GM19395 (cell line): ENCODE results near the gene GBF1.
A peak's percentile ranks its signal among the peaks of the same experiment; 100 is the strongest.
"Not testable (repeated sequence)": the region's sequence is repeated elsewhere in the genome, so short reads cannot be mapped to it uniquely, and the experiment has no call there.

Experiments
- ATAC-seq: cut with Tn5 transposase; IDR thresholded peaks from one replicate; pipeline ENCODE4 v1.9.1; 2021; ENCODE audit warnings: mild to moderate bottlenecking, moderate library complexity; ENCODE audit not compliant: unreplicated experiment

GBF1 gene, protein sequence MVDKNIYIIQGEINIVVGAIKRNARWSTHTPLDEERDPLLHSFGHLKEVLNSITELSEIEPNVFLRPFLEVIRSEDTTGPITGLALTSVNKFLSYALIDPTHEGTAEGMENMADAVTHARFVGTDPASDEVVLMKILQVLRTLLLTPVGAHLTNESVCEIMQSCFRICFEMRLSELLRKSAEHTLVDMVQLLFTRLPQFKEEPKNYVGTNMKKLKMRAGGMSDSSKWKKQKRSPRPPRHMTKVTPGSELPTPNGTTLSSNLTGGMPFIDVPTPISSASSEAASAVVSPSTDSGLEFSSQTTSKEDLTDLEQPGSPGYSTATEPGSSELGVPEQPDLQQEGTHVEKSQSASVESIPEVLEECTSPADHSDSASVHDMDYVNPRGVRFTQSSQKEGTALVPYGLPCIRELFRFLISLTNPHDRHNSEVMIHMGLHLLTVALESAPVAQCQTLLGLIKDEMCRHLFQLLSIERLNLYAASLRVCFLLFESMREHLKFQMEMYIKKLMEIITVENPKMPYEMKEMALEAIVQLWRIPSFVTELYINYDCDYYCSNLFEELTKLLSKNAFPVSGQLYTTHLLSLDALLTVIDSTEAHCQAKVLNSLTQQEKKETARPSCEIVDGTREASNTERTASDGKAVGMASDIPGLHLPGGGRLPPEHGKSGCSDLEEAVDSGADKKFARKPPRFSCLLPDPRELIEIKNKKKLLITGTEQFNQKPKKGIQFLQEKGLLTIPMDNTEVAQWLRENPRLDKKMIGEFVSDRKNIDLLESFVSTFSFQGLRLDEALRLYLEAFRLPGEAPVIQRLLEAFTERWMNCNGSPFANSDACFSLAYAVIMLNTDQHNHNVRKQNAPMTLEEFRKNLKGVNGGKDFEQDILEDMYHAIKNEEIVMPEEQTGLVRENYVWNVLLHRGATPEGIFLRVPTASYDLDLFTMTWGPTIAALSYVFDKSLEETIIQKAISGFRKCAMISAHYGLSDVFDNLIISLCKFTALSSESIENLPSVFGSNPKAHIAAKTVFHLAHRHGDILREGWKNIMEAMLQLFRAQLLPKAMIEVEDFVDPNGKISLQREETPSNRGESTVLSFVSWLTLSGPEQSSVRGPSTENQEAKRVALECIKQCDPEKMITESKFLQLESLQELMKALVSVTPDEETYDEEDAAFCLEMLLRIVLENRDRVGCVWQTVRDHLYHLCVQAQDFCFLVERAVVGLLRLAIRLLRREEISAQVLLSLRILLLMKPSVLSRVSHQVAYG (N-terminal part only)

DNA sequence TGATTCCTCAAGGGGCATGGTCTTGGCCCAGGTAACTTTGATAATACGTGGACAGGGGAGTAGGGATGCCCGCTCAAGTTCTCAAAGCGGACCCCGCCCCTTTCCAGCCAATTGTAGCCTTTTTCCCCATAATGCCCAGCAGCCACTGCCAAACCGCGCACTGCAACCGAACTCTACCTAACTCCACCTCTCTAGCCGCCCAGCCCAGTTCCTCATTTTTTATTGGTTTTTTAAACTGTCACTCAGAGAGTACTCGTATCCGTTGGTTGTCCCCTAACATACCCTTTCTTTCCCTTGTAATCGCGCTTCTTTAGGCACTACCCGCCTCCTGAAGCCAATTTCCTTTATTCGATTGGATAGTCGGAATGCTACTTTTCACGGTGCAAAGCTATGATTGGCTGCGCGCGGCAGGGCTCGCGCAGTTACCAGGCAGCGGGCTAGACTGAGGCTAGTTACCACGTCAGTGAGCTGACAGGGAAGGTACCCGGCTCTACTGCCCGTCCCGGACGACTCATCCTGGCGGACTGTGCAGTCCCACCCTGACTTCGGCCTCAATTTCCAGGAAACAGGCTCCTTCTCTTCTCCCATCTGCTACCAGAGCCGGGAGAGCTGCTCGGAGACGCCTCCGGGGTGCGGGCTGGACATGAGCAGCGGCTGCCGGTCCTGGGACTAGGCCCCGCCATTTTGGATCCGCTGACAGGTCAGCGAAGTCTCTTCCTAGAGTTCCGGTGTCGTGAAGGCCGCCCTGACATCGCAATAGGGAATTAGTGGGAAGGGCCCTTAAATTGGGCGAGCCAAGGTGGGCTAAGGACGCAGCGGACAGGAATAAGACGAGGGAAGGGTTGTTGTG, at the start of gene GBF1:
Gene GBF1 (plus strand): TSS at position 451 of the 850 bp plus-strand sequence. CDS start 13,407 bp downstream, outside the sequence.
- ATAC-seq, result peak; percentile 94

DNA sequence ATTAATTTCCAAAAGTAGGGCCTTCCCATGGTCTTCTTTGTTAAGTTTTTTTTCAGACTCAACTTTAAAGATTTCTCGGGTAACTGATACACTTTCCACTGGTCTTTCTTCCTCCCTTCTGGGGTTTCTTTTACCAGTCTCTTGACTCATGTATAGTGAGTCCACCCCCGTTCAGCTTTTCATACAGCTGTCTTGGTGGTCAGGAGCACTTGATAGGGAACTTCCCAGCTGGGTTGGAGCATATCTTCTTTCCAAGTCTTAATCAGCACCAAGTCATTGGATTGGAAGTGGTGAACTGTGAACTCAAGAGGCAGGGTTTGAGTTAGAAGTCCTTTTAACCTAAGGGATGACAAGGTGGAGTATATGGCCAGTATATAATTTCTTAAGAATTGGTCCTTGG, 48.4 kb upstream of the GBF1 start:
- no peak for ATAC-seq

DNA sequence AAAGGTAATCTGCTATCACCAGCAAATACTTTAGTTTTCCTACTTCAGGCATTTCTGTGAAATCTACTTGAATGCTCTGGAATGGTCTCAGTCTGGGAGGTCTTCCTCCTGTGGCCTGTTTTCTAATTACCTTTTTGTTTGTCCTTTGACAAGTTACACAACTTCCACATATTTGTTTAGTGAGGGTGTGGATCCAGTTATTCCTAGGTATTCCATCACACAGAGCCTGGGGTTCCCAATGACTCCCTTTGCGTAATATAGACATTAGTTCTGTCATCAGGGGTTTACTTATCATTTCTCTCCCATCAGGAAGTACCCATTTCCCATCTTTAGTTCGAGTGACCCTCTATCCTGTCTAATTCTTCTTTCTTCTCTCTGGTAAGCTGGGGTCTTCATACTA, 47.3 kb upstream of the GBF1 start:
- no peak for ATAC-seq

DNA sequence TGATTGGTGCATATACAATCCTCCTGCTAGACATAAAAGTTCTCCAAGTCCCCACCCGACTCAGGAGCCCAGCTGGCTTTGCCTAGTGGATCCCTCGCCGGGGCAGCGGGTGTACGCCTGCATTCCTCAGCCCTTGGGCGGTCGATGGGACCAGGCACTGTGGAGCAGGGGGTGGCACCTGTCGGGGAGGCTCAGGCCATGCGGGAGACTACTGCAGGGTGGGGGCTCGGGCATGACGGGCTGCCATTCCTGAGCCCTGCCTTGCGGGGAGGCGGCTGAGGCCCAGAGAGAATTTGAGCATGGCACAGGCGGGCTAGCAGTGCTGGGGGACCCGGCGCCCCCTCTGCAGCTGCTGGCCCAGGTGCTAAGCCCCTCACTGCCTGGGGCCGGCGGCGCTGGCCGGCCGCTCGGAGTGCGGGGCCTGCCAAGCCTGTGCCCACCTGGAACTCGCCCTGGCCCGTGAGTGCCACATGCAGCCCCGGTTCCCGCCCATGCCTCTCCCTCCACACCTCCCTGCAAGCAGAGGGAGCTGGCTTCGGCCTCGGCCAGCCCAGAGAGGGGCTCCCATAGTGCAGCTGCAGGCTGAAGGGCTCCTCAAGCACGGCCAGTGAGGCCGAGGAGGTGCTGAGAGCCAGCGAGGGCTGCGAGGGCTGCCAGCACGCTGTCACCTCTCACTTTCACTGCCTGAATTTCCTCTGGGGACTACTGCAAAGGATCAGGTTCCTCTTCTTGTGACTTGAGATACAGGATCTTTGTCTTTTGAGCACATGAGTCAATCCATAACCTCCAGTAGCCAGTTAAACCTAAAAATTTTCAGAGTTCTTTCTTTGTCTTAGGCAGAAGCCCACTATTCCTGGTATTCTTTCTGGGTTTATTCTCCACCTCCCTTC, 44.3 kb upstream of the GBF1 start:
- ATAC-seq, result no peak

DNA sequence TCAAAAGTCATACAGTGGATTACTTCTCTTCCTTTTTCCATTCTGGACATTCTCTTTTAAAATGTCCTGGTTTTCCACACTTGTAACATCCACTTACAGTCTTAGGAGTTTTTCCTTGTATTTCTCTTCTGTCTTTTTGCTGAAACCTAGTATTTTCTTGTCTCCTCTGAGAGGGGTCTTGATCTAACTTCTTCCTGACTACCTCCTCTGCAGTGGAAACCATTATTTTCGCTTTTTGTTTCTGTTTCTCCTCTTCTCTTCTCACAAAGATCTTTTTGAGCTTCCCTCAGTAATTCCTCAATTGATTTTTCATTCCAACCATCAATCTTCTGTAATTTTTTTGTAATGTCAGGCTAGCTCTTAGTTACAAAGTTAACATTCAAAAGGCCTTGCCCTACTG, 42.9 kb upstream of the GBF1 start:
- ATAC-seq, result no peak

DNA sequence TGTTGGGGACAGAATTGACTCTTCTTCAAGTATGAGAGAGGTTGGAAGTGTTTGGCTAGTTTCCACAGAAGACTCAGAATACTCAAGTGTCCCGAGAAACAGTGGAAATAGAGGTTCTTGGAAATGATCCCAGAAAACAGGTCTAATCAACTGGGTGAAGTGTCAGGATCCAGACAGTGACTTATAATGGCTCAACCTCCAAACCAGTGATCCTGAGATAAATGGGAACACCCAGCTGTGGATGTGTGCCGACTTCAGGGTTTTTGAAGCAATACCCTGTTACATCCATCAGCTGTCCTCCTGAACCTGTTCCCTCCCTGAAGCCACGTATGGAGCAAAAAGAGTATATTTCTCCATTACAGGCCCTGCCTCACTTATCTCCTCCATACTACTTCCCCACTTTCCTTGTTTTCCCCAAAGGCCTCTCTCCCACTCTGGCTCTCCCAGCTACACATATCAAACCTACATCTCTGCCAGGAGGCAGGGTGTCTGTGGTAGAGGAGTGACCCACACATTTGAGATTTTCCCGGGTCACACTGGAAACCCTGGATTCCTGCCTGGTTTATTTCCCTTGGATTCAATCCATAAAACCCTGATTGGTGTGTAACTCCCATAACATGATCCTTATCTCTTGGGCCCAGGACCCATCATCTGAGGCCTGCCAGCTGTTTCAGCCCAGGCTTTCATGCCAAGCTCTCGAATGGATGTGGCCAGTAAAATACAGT, 36.9 kb upstream of the GBF1 start:
- no peak for ATAC-seq

DNA sequence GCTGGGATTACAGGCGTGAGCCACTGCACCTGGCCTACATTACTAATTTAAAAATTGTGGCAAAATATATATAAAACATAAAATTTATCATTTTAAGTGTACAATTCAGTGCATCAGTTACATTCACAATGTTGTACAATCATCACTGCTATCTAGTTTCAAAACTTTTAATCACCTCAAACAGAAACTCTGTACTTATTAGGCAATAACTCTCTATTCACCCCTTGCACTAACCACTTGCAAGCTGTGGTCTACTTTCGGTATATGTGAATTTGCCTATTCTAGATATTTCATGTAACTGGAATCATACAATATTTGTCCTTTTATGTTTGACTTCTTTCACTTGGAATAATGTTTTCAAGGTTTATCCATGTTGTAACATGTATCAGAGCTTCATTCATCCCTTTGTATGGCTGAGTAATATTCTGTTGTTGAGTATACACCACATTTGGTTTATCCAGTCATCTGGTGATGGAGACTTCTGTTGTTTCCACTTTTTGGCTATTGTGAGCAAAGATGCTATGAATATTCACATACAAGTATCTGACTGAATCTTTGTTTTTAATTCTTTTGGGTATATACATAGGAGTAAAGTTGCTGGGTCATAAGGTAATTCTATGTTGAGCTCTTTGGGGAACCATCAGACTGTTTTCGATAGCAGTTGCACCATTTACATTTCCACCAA, 33.6 kb upstream of the GBF1 start:
- ATAC-seq, result no peak

DNA sequence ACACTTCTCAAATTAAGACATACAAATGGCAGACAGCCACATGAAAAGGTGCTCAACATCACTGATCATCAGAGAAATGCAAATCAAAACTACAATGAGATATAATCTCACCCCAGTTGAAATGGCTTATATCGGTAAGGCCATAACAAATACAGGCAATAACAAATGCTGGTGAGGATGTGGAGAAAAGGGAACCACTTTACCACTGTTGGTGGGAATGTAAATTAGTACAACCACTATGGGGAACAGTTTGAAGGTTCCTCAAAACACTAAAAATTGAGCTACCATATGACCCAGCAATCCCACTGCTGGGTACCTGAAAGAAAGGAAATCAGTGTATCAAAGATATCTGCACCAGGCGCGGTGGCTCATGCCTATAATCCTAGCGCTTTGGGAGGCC, 31.7 kb upstream of the GBF1 start:
- ATAC-seq, result not testable (repeated sequence)

DNA sequence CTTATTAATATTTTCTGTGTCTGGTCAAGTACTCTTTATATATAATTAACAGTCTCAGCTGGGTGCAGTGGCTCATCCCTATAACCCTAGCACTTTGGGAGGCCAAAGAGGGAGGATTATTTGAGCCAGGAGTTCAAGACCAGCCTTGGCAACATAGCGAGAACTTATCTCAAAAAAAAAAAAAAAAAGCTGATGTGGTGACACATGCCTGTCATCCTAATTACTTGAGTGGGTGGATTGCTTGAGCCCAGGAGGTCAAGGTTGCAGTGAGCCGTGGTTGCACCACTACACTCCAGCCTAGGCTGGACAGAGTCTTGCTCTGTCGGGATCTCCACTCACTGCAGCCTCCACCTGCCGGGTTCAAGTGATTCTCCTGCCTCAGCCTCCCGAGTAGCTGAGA, 26.0 kb upstream of the GBF1 start:
- no peak for ATAC-seq

DNA sequence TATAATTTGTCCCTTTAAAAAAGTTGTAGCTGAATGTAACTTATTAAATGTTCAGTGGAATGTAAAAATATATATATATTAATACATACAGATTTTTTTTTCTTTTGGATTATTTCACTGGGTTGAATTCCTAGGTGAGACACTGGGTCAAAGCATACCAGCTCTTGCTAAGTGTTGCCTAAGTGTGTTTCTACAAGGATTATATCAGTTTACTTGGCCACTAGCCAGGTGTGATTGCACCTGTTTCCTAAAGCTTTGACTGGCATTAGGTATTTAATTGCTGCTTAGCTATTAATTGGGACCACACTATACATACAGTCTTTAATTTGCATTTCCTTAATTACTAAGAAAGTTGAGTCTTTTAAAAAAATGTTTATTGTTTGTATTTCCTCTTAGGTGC, 24.7 kb upstream of the GBF1 start:
- ATAC-seq, result no peak

DNA sequence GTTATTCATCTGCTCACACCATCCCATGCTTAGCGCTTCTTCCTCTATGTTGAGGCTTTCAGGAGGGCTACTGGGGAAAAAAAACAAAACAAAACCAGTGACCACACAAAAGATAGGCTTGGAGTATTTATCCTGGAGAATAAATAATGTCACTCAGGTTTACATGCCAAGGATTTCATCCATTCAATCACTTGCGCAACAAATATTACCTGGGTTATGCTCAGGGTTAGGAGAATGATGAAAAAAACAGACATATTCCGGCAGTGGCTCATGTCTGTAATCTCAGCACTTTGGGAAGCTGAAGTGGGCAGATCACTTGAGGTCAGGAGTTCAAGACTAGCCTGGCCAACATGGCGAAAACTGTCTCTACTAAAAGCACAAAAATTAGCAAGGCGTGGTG, 22.5 kb upstream of the GBF1 start:
- no peak for ATAC-seq

DNA sequence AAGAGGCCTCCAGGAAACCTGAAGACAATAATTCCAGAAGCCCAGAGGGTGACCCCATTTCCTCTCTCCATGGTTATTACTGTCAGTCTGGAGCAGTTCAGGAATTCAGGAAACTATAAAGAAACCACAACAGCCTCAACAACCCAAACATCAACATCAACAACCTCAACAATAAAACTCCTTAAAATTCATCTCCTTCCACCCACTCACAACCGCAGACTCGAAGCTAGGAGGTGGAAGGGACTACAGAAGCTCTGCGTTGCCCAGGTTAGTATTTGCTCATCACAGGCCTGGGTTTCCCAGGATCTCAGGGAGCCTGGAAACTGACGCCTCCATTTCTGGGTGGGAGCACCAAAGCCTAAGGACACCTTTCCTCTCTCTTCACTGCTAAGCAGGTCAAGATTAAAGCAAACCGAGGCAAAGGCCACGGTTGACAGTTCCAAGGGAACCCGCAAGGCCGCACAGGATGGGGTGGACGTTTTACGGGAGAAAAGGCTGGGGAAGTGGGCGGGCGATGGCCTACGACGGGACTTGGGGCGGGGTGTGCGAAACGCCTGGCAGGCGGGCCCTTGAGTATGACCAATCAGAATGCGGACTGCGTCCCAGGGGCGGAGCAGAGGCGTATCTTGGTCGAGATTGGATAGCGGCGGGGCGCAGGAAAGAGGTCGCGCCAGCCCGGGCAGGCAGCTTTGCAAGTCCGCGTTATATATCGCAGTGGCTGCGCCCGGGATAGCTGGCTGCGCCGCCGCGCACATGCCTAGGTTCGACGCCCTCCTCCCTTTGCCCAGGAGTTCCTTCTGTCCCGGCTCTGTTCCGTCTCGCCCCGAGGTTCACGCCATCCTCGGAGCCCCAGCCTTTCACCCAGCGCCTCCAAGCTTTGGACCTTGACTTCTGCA, 19.4 kb upstream of the GBF1 start, which contains the start of gene ELOVL3:
Gene ELOVL3 (plus strand): TSS at position 654 of the 896 bp plus-strand sequence. CDS start 250 bp downstream, outside the sequence.
- ATAC-seq, result peak; percentile 84

DNA sequence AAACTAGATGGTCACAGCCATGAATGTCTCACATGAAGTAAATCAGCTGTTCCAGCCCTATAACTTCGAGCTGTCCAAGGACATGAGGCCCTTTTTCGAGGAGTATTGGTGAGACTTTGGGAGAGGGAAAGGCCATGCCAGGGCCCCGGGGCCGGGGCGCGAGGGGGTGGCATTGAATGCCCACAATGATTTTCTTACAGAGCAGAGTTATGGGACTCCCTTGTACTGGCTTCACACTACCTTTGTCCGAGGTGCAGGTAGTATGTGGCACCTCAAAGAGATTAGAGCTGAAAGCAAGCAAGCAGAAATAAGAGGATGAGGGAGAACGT, 18.8 kb upstream of the GBF1 start:
- ATAC-seq, result no peak

DNA sequence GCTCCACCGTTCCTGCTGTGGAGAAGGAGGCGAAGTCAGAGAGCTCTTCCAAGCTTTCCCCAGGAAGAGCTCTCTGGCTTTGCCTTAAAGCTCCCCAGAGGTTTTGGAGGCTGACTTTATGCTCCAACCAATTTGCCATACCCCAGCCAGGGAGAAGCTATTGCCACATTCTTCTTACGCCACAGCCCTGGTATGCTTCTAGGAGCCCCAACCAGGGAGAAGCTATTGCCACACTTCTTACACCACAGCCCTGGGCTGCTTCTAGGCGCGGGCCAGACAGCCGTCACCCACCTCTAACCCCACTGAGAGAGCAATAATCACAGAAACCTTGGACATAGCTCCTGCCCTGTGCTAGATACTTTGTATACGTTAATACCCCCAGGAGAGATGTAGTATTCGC, 18.3 kb upstream of the GBF1 start:
- ATAC-seq, result no peak

DNA sequence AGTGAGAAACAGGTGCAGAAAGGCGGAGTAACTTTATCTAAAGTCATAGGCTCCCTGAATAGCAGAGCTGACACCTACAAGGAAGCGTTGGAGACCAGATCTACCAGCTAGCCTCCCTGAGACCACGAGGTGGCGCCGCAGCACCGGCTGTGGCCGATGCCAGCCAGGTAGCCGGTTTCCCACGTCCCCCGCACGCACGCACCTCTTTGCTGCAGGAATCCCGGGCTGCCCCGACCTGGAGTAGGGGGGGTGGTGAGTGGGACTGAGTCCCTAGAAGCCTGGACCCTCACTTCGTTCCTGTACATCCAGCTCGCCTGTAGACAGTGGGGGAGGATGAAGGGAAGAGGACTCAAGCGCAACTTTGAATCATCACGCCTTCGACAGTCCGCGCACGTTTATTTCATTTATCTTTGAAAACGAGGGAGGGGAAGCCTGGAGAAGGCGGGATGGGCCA, 15.5 kb upstream of the GBF1 start:
- ATAC-seq, result peak; percentile 49

DNA sequence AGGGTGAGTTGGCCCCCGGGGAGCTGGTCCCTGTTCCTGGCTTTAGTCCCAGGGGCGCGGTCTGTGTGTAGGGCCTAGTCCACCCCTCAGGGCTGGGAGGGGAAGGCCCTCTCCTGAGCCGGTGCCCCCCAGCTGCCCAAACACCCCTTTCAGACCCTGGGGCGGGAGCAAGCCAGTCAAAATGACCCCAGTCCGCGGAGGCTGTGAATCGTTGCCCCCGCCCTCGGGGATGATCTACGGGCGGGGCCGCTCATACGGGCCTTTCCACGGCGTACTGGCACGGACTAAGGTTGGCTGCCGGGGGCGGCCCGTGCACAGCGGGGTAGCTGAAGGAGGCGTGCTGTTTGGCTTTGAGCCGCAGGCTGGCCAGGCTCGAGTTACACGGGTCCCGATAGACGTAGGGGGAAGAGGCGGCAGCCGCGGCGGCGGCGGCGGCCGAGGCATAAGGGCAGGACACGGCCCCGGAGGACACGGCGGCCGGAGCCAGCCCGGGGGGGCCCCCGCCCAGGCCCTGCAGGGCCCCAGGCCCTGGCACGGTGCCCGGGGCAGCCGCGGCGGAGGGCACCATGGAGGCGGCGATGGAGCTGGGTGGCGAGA, 15.0 kb upstream of the GBF1 start:
- ATAC-seq, result no peak
